CD4-positive, alpha-beta T cell treated with Interferon gamma for 1 hour (primary cell): ENCODE measurements around the gene MYADML2.

Experiments used
- DNase-seq: peaks from one replicate; pipeline ENCODE4 v3.0.0-alpha.2; 2020

MYADML2 gene

GRCh38 chr17:81908793-81909192, 38.2 kb downstream of the MYADML2 start:
- DNase-seq: no peak

GRCh38 chr17:81907219-81908145, 39.6 kb downstream of the MYADML2 start:
- DNase-seq: no peak

- DNase-seq: no peak
These were observed 40.4 kb downstream of the MYADML2 start for GRCh38 chr17:81906476-81907218.

- DNase-seq: no peak
These were observed 41.0 kb downstream of the MYADML2 start for GRCh38 chr17:81905993-81906392.

GRCh38 chr17:81905424-81905875, 41.6 kb downstream of the MYADML2 start:
- DNase-seq: no peak

GRCh38 chr17:81904600-81905423, 42.2 kb downstream of the MYADML2 start:
- DNase-seq: no peak

GRCh38 chr17:81903896-81904599, 43.0 kb downstream of the MYADML2 start:
- no peak for DNase-seq

GRCh38 chr17:81903415-81903831, 43.6 kb downstream of the MYADML2 start:
- no peak for DNase-seq

- no peak for DNase-seq
These were observed 44.2 kb downstream of the MYADML2 start for GRCh38 chr17:81902653-81903414.

GRCh38 chr17:81902023-81902652, 44.9 kb downstream of the MYADML2 start, which contains the start of gene NPB:
Gene NPB, plus strand, starts transcription at chr17:81902238. Its CDS starts 40 bp downstream, at chr17:81902278.
- DNase-seq: no peak

- DNase-seq: no peak
These were observed 45.6 kb downstream of the MYADML2 start for GRCh38 chr17:81901167-81902022.

- no peak for DNase-seq
These were observed 46.7 kb downstream of the MYADML2 start for GRCh38 chr17:81900181-81900820.

- no peak for DNase-seq
These were observed 47.4 kb downstream of the MYADML2 start for GRCh38 chr17:81899514-81900166.

GRCh38 chr17:81898885-81899284, 48.1 kb downstream of the MYADML2 start:
- DNase-seq: no peak

GRCh38 chr17:81898029-81898866, 48.8 kb downstream of the MYADML2 start:
- DNase-seq: no peak

GRCh38 chr17:81895400-81895799, 51.6 kb downstream of the MYADML2 start:
- DNase-seq: no peak

- no peak for DNase-seq
These were observed 55.8 kb downstream of the MYADML2 start for GRCh38 chr17:81891303-81891552.
